GM23248 (cell line): ENCODE data around the gene RASAL2.

Source experiments
- EZH2 ChIP-seq: fragments of 200-600 bp; sonication (generic); IDR thresholded peaks from 2 replicates; pipeline ENCODE4 v1.6.1; 2018; ENCODE audit warnings: antibody characterized with exemption, mild to moderate bottlenecking; ENCODE audit not compliant: insufficient read depth, poor library complexity, severe bottlenecking
- EZH2phosphoT487 ChIP-seq: fragments of 200-600 bp; sonication (generic); IDR thresholded peaks from 2 replicates; pipeline ENCODE4 v1.6.1; 2018; ENCODE audit warnings: antibody characterized with exemption, moderate library complexity, mild to moderate bottlenecking, low read depth; ENCODE audit not compliant: insufficient read depth

GRCh38 chr1:178093494-178093950 lies 382 bp upstream of the RASAL2 start:
- TF ChIP-seq EZH2, result no peak
- TF ChIP-seq EZH2phosphoT487, result no peak
